PC-3 (cell line): ENCODE data around the gene RFXAP.

ENCODE experiments used
- CTCF ChIP-seq: fragments of 300-600 bp; sonication (generic); conservative IDR thresholded peaks from 2 replicates; pipeline ENCODE4 v1.5.1; 2017; ENCODE audit warnings: antibody characterized with exemption, low read depth, mild to moderate bottlenecking, low read length
- EZH2phosphoT487 ChIP-seq: fragments of 300-600 bp; sonication (generic); IDR thresholded peaks from 2 replicates; pipeline ENCODE4 v1.6.1; 2018; ENCODE audit warnings: mild to moderate bottlenecking, antibody characterized with exemption, low read length, borderline replicate concordance

DNA sequence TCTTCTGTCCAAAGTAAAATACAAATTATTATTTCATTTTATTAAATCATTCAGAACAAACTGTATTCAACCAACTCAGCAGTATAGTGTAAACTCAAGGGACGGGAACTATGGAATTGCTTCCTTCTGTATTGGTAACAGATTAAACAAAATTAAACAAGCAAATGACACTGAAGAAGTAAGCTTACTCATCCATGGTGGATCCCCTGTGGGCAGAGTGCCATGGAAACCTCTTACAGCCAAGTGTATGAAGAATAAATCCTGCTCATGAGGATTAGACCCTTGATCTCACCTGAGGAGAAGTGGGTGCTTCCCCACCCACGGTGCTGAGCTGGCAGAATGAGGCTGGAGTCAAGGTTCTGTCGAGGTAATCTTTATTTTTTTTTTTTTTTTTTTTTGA lies 18.0 kb upstream of the RFXAP start:
- no peak for TF ChIP-seq CTCF
- TF ChIP-seq EZH2phosphoT487 = no peak
